Heart right ventricle (tissue), 16 donors: ENCODE measurements around the gene CRTC3. TPM values are rescaled to one million over a fixed set of nuclear protein-coding genes. Genes with fewer than 3 reads are reported as not detected.

ENCODE experiments used
- ATAC-seq, 8 donors: fragments of 200-7000 bp; cut with Tn5 transposase; one replicate each; pipeline ENCODE4 v1.9.1; 2020; ENCODE audit warnings: mild to moderate bottlenecking in 8 of 8, moderate library complexity in 8 of 8, moderate number of reproducible peaks in 1 of 8
- DNase-seq, 2 donors: peaks; one replicate each; pipeline ENCODE4 v3.0.0-alpha.2; 2020
- H3K27ac ChIP-seq, 10 donors: fragments of 200-600 bp; sonication (generic) in 2 of 10; one replicate each; pipeline versions ENCODE4 v1.5.0 to v1.8.0; 2020 to 2022; ENCODE audit warnings: mild to moderate bottlenecking in 3 of 10
- H3K27me3 ChIP-seq, 7 donors: fragments of 200-600 bp; one replicate each; pipeline ENCODE4 v1.8.0; 2021 to 2022; ENCODE audit warnings: mild to moderate bottlenecking in 2 of 7
- H3K36me3 ChIP-seq, 9 donors: fragments of 200-600 bp; sonication (generic) in 1 of 9; one replicate each; pipeline versions ENCODE4 v1.5.0 to v1.8.0; 2020 to 2022; ENCODE audit warnings: mild to moderate bottlenecking in 2 of 9
- H3K4me1 ChIP-seq, 9 donors: fragments of 200-600 bp; sonication (generic) in 1 of 9; one replicate each; pipeline versions ENCODE4 v1.5.0 to v1.8.0; 2020 to 2022; ENCODE audit warnings: mild to moderate bottlenecking in 4 of 9
- H3K4me3 ChIP-seq, 10 donors: fragments of 200-600 bp; sonication (generic) in 2 of 10; one replicate each; pipeline versions ENCODE4 v1.5.0 to v1.8.0; 2020 to 2022; ENCODE audit warnings: mild to moderate bottlenecking in 7 of 10, moderate library complexity in 2 of 10
- H3K9me3 ChIP-seq, 11 donors: fragments of 200-600 bp in 10 of 11; sonication (generic) in 2 of 11; one replicate each; pipeline versions ENCODE4 v1.5.0 to v1.8.0; 2013 to 2022; ENCODE audit warnings: mild to moderate bottlenecking in 2 of 11, control low read depth in 1 of 11, moderate library complexity in 1 of 11
- whole genome bisulfite sequencing, 2 donors: extraction: QIAGEN DNeasy Blood & Tissue Kit; methylation state at CpG; one replicate each; pipeline ENCODE4 v1.1.7; 2013; ENCODE audit warnings: inconsistent platforms in 1 of 2; 5-methylcytosine and 5-hydroxymethylcytosine counted together
- intact Hi-C, 10 donors: fragments of 100-400 bp; cut with DNase I; formaldehyde crosslinking; loops; one replicate each; pipeline versions ENCODE4 v1.11.1 to v1.14.2; 2022
- polyA plus RNA-seq, 2 donors: library from polyadenylated mRNA; stranded (reverse); fragments of 200-250 nt; gene quantifications; one replicate each; pipeline ENCODE4 v1.2.3, GENCODE V29; 2013
- total RNA-seq, 10 donors: library from RNA; stranded (reverse); fragmentation: NEBNext Ultra II Directional in 3 of 10; extraction: Animal tissue kit (Norgen Biotek cat#: 25700) in 3 of 10; gene quantifications; one replicate each; pipeline versions ENCODE4 v1.2.1 to v1.2.4, GENCODE V29; 2021 to 2023
- TF ChIP-seq, protein P1 (sequence below), 9 donors: fragments of 200-600 bp; sonication (generic) in 2 of 9; IDR thresholded peaks; one replicate each; pipeline versions ENCODE4 v1.5.0 to v1.8.0; 2021 to 2022; ENCODE audit warnings: antibody characterized with exemption in 9 of 9, mild to moderate bottlenecking in 5 of 9, moderate library complexity in 1 of 9
- donor health status: Arrhythmogenic right ventricular cardiomyopathy.
- donor health status: ischemic (EF 13 %, LVEDD 7.1; RV severe dilation, severe dysfunction).
- donor health status: healthy with polysubstance abuse.
- donor health status: DM: no; HTN: yes; CAD: no.
- donor health status: DM: no; HTN: no; CAD: no.
- donor health status: ischemic (EF 25% LVEDD 6.9; RV normal size, moderate dysfunction).
- donor health status: ischemic (EF 25% LVEDD 5.7; RV mildly dilated, moderate dysfunction).
- donor health status: healthy.
- donor health status: DM: yes; HTN: yes; CAD: no.
- donor health status: Ischemic cardiomyopathy.
- donor health status: ischemic (EF 35%, LVEDD 5.7; RV mildly dilated, moderate dysfunction).
- donor health status: nonischemic (EF 11% LVEDD 7.7; RV severe dilation, severe dysfunction).
- donor health status: DM: yes; HTN: yes; CAD: no.
- donor health status: PGD.
- donor health status: ischemic (EF 29% LVEDD 5.4; RV normal size, mild dysfunction).
- donor health status: nonischemic (EF 23%, LVEDD 6.1; RV moderate dilation, normal function).

CRTC3 gene
- total and polyA plus RNA-seq, 12 donors = 11.5 to 34.9 (median 28.3) TPM

DNA sequence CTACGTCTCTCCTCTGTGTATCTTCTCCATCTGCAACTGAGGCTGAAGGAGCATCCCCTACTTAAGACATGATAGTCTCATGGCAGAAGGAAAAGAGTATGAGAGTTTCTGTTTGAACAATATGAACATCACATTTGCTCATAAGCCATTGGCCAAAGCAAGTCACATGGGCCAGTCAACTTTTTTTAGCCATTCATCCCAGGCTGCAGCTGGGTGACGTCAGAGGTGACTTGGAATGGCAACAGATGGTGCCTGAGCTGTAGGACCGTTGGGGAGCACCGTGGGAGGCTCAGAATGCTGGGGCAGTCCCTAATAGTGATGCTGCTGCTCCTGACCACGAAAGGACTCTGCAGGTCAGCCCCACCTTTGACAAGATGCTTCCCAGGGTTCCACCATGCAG lies 58.7 kb downstream of the CRTC3 start:
- H3K36me3 ChIP-seq = peaks cover 0 to 18% (median 0%) of the 10 kb centered on the region in 9 donors
- no peak for DNase-seq
- no peak overlapping the region for H3K27ac ChIP-seq
- peaks cover 11 to 76% (median 49%) of the 10 kb centered on the region in 9 donors for H3K4me1 ChIP-seq
- no peaks in the 10 kb centered on the region for H3K9me3 ChIP-seq
- intact Hi-C loops = no loop called here
- TF ChIP-seq, protein P1, sequence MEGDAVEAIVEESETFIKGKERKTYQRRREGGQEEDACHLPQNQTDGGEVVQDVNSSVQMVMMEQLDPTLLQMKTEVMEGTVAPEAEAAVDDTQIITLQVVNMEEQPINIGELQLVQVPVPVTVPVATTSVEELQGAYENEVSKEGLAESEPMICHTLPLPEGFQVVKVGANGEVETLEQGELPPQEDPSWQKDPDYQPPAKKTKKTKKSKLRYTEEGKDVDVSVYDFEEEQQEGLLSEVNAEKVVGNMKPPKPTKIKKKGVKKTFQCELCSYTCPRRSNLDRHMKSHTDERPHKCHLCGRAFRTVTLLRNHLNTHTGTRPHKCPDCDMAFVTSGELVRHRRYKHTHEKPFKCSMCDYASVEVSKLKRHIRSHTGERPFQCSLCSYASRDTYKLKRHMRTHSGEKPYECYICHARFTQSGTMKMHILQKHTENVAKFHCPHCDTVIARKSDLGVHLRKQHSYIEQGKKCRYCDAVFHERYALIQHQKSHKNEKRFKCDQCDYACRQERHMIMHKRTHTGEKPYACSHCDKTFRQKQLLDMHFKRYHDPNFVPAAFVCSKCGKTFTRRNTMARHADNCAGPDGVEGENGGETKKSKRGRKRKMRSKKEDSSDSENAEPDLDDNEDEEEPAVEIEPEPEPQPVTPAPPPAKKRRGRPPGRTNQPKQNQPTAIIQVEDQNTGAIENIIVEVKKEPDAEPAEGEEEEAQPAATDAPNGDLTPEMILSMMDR (IDR thresholded peaks at IDR 0.05) = no peak
- no peak overlapping the region for H3K4me3 ChIP-seq
- ATAC-seq = peak in 1 of 8 donors; percentile 35
- H3K27me3 ChIP-seq = no peaks in the 10 kb centered on the region
- WGBS, 2 donors = 60 to 68% methylated on average over 5 of the region's 5 CpGs

- H3K9me3 ChIP-seq = no peaks in the 10 kb centered on the region
- TF ChIP-seq, protein P1 (IDR thresholded peaks at IDR 0.05) = no peak
- intact Hi-C loops = loop anchor here in 3 of 10 donors (5.0 to 10.0 kb wide), 3 partner anchors 57 to 77 kb away; no protein-coding TSS in a partner anchor
- peak overlapping the region in 1 of 10 donors; percentile 17 for H3K27ac ChIP-seq
- DNase-seq = no peak
- H3K4me3 ChIP-seq = no peak overlapping the region
- ATAC-seq = no peak
- WGBS, 2 donors = 71 to 74% methylated on average over 1 of the region's 1 CpG
- H3K27me3 ChIP-seq = no peaks in the 10 kb centered on the region
- H3K36me3 ChIP-seq = peaks cover 0 to 17% (median 0%) of the 10 kb centered on the region in 9 donors
- peaks cover 0 to 77% (median 41%) of the 10 kb centered on the region in 9 donors for H3K4me1 ChIP-seq
These were observed 61.8 kb downstream of the CRTC3 start for GRCh38 chr15:90591524-90591923.

- ATAC-seq (no peak), DNase-seq (no peak)
- no peaks in the 10 kb centered on the region for H3K27me3 ChIP-seq
- intact Hi-C loops = loop anchor here in 3 of 10 donors (5.0 to 10.0 kb wide), 3 partner anchors 58 to 78 kb away; no protein-coding TSS in a partner anchor
- peaks cover 0 to 81% (median 48%) of the 10 kb centered on the region in 9 donors for H3K4me1 ChIP-seq
- no peak overlapping the region for H3K4me3 ChIP-seq
- WGBS, 2 donors = 75 to 77% methylated on average over 5 of the region's 5 CpGs
- H3K36me3 ChIP-seq = peaks cover 0 to 17% (median 0%) of the 10 kb centered on the region in 9 donors
- TF ChIP-seq, protein P1 (IDR thresholded peaks at IDR 0.05) = no peak
- peak overlapping the region in 1 of 10 donors; percentile 91 for H3K27ac ChIP-seq
- no peaks in the 10 kb centered on the region for H3K9me3 ChIP-seq
These were observed 62.6 kb downstream of the CRTC3 start for GRCh38 chr15:90592131-90592881.

- H3K36me3 ChIP-seq = peaks cover 0 to 20% (median 0%) of the 10 kb centered on the region in 9 donors
- peak in 3 of 8 donors; percentile 47 to 63 (median 50) for ATAC-seq
- H3K9me3 ChIP-seq = no peaks in the 10 kb centered on the region
- no peaks in the 10 kb centered on the region for H3K27me3 ChIP-seq
- peak in 1 of 2 donors; percentile 37 for DNase-seq
- peaks cover 0 to 91% (median 61%) of the 10 kb centered on the region in 9 donors for H3K4me1 ChIP-seq
- 52 to 63% methylated on average over 10 of the region's 10 CpGs for WGBS, 2 donors
- no peak overlapping the region for H3K4me3 ChIP-seq
- H3K27ac ChIP-seq = peak overlapping the region in 8 of 10 donors; percentile 8 to 91 (median 58)
- intact Hi-C loops = loop anchor here in 3 of 10 donors (5.0 to 10.0 kb wide), 3 partner anchors 59 to 79 kb away; no protein-coding TSS in a partner anchor
- TF ChIP-seq, protein P1 (IDR thresholded peaks at IDR 0.05) = no peak
These were observed 63.9 kb downstream of the CRTC3 start for GRCh38 chr15:90593499-90594158.
